H1 (cell line): ENCODE results near the gene PTPRD.

Experiments
- ATF3 ChIP-seq: IDR thresholded peaks from 2 replicates; pipeline ENCODE4 v1.6.1; 2011; ENCODE audit warnings: low read depth, mild to moderate bottlenecking, low read length; ENCODE audit not compliant: insufficient read depth
- CBX5 ChIP-seq: fragments of 300-800, 300-1000 bp; sonication (generic); IDR thresholded peaks from 2 replicates; pipeline ENCODE4 v1.7.1; 2016; ENCODE audit warnings: antibody characterized with exemption, low read length, low read depth
- MAFK ChIP-seq: IDR thresholded peaks from 2 replicates; pipeline ENCODE4 v1.6.1; 2012; ENCODE audit warnings: low read depth, mild to moderate bottlenecking, improper control_type of control experiment, low read length
- RAD21 ChIP-seq, 2 experiments: IDR thresholded peaks in 1 of 2; conservative IDR thresholded peaks in 1 of 2; 2 replicates each; pipeline ENCODE4 v1.6.1; 2011; ENCODE audit warnings: low read depth in 2 of 2, low read length in 2 of 2, improper control_type of control experiment in 1 of 2, inconsistent platforms in 1 of 2, mild to moderate bottlenecking in 1 of 2, moderate library complexity in 1 of 2

GRCh38 chr9:8651846-8652215, 1961.0 kb downstream of the PTPRD start:
- TF ChIP-seq ATF3 (no peak), CBX5 (no peak), RAD21 (IDR thresholded peaks at IDR 0.05 in 1 of 2, conservative IDR thresholded peaks at IDR 0.05 in 1 of 2; ENCODE audit: low read depth in 2 of 2, low read length in 2 of 2) (no peak), MAFK (no peak)
